COR-L47 (cell line): ENCODE data around the gene SERAC1.

Source experiments
- DNase-seq: peaks from one replicate; lab custom pipeline; 2025; lab: John Stamatoyannopoulos, UW

SERAC1 gene

DNA sequence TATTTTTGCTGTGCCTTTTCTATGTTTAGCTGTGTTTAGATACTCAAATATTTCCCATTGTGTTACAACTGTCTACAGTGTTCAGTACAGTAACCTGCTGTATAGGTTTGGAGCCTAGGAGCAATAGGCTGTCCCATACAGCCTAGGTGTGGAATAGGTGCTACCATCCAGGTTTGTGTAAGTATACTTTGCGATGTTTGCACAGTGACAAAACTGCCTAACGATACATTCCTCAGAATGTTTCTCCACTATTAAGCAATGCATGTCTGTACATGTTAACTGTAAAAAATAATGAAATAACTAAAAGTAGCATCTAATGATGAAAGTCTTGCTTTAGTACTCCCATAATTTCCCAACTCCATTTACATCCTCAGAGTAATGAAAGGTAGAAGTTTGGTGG is 46.0 kb downstream of the SERAC1 start:
- DNase-seq, result no peak

DNA sequence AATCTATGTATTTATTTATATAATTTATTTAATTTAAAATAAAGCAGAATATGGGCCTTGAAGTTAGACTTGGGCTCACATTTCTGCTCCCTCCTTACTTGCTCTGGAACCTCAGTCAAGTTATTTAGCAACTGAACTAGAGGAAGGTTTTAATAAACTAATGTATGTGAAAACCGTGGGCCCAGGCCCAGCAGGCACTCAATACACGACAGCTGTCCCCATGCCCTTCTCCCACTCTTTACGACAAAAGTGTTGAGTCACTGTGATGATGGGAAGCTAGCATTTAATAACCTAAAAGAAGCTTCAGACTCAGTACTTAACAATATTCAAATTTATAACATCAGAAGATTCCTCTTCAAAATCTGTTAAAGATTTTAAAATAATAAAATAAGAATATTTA is 46.7 kb downstream of the SERAC1 start:
- no peak for DNase-seq

DNA sequence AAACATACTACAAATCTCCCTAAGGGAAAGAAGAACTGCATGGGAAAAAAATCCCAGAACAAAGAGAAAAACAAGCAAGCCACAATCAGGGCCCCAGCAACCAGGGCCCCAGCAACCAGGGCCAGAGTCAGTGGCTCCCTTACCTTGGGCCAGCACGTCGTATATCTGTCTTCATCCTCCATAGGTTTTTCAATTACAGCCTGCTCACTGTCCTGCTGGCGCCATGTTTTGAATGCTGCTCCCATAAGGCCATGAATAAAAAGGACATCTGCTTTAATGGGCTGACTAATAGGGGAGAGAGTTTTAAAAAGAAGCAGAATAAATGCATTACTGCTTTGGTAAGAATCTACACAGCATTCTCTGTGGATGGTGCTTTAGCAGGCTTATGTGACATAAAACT is 49.2 kb downstream of the SERAC1 start:
- no peak for DNase-seq

DNA sequence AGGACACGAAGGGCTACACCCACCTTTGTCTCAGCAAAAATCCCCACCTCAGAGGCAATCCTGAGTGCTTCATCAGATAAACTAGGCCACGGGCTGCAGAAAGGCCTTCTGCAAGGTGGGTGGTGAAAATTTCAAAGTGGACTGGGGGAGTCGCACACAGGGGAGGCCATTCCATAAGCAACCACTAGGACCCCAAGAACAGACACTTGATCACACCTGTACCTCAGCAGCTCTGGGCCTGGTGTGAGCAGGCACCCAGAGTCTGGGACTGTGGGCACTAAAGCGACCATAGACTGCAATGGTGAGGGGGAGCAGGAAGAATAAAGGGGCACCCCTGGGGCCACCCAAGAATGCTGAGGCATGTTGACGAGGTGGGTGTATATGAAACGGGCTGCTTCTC is 52.6 kb downstream of the SERAC1 start:
- DNase-seq, result no peak

DNA sequence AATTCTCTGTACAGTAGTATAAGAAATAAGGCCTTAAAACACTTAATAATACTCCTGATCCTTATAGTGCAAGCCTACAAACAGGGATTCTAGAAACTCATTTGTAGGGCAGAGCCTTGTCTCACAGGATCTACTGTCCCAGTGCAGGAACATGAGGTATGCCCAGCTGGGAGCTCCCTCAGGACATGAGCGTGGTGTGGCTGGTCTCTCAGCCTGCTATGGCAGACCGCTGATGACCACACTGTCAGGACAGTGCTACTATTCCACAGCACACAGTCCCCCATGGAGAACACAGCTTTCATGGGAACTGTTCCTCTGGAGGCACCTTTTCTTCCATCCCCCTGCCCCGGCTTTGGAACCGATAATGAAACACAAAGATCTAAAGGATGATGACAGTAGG is 53.0 kb downstream of the SERAC1 start:
- DNase-seq, result no peak

DNA sequence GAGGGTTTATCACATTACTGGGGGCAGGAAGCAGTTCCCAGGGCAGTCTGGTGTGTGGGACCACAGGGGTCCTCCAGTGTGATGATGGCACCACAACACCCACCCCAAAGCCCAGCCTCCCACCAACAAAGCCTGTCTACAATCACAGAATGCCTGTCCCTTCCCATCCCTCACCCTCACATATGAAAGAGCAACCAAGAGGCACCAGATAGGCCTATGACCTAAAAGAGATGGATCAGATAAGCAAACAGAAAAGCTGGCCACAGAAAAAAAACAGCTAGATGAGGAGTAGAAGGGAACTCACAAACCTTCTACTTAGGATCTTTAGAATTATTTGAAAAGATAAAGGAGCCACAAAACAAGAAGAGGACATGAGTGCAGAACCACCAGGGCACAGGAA is 54.3 kb downstream of the SERAC1 start:
- no peak for DNase-seq

DNA sequence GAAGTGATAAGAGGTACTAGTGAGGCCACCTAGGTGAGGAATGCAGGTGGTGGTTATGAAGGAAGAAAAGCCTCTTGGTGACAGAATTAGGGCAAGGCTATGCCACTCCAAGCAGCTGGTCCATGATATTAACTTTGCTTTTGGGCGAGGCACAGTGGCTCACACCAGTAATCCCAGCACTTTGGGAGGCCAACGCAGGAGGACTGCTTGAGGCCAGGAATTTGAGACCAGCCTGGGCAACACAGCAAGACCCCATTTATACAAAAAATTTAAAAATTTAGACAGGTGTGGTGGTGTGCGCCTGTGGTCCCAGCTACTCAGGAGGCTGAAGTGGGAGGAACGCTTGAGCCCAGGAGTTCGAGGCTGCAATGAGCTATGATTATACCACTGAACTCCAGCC is 56.1 kb downstream of the SERAC1 start:
- no peak for DNase-seq

DNA sequence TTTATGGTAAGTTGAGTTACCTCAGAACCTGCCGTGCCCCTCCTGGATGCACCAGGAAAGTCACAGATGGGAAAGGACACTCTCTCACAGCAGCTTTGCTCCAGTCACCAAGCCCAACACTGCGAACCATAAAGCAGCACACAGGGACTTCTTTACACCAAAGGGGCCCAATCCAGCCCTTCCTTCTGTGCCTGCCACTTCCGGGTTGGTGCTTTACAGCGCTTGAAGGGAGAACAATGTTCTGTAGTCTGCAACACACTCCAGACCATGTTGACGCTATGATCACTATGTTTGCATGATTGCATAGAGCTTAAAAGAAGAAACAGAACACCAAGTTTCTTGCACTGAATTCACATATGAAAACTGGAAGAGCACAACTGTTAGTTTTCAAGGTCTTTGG is 57.1 kb downstream of the SERAC1 start:
- DNase-seq, result no peak

DNA sequence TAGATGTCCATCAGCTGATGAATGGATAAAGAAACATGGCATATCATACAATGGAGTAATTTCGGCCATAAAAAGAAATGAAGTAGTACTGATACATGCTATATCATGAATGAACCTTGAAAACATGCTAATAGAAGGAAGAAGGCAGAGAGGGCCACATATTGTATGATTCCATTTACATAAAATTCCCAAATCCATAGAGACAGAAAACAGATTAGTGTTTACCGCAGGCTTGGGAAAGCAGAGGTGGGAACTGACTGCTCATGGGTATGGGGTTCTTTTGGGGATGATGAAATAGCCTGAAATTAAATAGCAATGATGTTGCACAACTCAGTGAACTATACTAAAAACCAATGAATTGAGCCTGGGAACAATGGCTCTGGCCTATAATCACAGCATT is 58.3 kb downstream of the SERAC1 start:
- DNase-seq, result no peak

DNA sequence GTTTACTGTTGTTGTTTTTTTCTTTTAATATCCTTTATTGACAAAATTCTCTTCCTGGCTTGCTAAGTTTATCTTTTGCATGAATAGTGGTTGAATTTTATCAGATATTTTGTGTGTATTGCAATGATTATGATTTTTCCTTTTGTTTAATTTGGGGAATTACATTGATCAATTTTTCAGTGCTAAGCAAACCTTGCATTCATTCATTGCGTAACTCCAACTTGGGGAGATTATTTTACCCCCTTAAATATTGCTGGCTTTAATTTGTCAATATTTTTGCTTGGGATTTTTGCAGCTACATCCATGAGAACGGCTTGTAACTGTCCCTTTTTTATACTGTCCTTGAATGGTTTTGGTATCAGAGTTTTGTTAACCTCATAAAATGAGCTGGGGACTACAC is 63.4 kb downstream of the SERAC1 start:
- DNase-seq, result no peak

DNA sequence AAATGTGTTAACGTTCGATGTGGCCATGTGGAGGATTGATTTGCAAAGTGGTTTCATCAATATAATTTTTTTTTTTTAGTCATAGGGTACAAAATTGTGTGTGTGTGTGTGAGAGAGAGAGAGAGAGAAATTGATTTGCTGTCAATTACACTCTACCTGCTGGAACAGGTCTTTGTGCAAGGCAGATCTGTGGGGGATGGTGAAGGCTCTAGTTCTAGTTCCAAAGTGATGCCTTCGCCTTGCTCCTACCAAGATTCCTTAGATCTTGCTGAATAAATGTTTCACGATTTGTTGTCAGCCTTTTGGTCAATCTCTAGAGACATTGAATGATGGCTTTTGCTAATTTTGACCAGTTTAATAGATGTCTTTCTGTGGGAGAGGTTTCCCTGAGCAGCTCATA is 64.8 kb downstream of the SERAC1 start:
- no peak for DNase-seq

DNA sequence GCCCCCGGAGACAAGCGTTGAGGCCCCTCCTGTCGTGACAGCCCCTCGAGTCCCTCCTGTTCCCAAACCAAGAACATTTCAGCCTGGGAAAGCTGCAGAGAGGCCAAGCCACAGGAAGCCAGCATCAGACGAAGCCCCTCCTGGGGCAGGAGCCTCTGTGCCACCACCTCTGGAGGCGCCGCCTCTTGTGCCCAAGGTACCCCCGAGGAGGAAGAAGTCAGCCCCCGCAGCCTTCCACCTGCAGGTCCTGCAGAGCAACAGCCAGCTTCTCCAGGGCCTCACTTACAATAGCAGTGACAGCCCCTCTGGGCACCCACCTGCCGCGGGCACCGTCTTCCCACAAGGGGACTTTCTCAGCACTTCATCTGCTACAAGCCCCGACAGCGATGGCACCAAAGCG is 72.4 kb downstream of the SERAC1 start:
- DNase-seq, result no peak

DNA sequence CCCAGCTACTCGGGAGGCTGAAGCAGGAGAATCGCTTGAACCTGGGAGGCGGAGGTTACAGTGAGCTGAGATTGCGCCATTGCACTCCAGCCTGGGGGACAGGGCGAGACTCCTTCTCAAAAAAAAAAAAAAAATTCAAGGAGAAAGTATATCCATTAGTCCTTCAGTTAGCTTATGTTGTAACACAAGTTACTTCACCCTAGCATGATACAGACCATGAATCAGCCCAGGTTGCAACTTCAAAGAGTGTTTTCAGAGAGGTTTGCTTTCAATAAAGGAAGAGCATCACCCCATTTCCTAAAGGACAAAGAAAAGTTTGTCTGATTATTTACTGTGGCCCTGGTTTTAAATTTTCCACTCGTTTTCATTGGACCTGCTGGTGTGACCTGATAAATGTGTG is 73.0 kb downstream of the SERAC1 start:
- DNase-seq, result no peak

DNA sequence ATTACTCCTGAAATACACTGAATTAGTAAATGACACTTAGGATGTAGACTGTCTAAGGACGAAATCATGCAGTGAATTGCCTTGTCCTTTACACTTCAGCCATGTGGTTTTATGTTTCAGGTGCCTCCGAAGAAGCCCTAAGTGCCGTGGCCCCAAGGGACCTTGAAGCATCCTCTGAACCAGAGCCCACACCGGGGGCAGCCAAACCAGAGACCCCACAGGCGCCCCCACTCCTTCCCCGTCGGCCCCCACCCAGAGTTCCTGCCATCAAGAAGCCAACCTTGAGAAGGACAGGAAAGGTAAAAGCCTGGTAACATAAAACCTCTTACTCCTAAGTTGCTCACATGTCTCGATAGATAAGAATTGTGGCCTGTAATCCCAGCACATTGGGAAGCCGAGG is 75.3 kb downstream of the SERAC1 start:
- no peak for DNase-seq

DNA sequence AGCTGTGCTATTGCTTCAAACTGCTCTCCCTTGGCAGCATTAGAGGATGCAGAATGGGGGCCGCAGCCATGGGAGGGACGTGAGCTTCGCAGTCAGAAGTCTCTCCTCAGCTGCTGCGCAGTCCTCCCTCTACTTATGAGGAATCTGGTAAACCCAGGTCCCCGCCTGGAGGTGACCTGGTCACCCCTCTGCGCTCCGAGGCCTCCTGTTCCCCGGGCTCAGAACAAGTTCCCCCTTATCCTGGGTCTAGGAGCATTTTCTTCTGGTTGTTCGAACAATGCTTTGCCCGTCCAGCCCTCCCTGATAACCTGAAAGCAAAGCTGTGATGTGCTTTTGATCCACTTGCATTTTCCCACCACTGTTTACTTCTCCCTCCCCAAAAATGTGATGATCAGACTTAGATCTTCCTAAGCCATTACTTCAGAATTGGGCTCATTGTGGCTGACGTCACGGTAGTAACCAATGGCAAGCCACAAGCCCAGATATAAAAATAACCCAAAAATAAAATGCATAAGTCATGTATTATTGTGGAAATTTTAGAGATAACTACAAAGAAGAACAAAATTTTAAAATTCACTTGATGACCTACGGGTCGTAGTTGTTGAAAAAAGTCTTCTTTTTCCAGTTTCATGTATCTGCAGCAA is 80.7 kb downstream of the SERAC1 start:
- no peak for DNase-seq

DNA sequence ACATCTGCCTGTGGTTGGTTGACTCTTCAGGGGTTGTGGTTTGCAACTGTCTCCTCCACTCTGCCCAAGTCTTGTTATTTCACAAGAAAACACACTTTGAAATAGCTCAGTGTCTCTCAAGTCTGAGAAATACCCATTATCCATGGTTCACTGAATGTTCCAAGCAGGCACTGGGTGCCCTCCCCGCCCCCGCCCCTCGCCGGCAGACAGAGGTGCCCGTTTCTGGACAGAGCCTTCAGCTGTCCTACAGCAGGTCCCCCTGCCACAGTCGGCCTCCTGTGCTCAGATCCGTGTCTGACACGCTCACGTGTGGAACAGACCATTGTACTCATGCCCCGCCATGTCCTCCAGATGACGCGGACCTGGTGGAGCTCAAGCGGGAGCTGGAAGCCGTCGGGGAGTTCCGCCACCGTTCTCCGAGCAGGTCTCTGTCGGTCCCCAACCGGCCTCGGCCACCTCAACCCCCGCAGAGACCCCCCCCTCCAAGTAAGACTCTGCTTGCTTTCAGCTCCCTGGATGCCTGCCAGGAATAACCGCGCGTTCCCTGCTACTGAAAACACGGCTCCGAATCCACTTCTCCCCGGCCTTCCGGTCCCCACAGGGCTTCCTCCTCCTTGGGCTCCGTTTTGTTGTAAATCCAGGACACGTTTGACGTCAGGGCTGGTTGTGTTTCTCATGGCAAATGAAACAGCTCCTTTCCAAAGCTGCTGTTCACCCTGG is 81.4 kb downstream of the SERAC1 start:
- no peak for DNase-seq

DNA sequence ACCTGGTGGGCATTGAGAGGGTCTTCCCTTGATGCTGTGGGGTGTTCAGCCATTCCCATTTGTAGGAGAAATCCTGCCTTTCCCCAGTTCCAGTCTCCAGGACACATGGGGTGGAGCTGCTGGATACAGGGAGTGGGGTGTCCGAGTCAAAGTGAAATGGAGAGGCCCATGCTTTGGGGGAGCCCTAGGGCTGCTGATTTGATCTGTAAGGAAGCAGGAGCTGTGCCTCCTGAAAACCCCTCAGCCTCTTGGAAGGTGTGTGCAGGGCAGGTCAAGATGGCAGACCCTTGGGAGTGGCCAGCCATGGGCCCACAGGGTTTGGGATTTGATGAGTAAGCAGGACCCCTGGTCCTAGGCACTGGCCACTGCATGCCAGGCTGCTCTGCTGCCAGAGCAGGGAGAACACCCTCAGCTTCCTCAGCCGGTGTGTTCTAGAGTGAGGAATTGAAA is 82.0 kb downstream of the SERAC1 start:
- no peak for DNase-seq

DNA sequence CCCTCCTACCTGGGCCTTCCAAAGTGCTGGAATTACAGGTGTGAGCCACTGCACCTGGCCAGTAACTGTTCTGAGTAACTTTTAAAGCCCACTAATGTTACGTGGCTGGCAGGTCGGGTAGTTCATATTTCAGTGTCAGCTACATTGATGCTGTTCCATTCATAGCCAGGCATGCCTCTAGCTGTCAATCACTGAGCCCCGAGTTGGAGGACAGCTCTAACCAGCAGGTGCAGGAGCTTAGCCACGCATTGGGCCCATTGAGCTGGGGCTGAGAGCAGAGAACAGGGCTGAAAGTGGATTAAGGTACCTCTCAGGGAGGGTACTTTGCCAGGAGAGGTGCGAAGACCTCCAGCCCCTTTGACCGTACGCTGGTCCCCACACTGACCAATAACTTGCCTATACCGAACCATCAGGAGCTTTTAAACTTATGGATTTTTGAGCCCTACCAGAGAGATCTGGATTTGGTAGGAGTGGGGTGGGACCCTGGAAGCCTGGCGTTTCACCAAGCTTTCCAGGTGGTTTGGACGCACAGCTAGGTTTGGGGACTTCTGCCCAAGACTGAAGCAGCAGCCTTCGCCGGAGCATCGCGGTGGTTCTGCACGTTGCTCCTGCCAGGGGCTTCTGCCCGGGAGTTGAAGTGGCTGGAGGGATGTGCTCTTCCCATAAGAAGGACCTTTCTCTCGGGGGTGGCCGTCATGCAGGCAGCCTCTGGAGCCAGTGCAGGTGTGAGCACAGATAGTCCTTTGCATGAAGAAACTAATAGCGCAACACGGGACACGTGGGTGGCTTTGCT is 82.6 kb downstream of the SERAC1 start:
- DNase-seq, result no peak

DNA sequence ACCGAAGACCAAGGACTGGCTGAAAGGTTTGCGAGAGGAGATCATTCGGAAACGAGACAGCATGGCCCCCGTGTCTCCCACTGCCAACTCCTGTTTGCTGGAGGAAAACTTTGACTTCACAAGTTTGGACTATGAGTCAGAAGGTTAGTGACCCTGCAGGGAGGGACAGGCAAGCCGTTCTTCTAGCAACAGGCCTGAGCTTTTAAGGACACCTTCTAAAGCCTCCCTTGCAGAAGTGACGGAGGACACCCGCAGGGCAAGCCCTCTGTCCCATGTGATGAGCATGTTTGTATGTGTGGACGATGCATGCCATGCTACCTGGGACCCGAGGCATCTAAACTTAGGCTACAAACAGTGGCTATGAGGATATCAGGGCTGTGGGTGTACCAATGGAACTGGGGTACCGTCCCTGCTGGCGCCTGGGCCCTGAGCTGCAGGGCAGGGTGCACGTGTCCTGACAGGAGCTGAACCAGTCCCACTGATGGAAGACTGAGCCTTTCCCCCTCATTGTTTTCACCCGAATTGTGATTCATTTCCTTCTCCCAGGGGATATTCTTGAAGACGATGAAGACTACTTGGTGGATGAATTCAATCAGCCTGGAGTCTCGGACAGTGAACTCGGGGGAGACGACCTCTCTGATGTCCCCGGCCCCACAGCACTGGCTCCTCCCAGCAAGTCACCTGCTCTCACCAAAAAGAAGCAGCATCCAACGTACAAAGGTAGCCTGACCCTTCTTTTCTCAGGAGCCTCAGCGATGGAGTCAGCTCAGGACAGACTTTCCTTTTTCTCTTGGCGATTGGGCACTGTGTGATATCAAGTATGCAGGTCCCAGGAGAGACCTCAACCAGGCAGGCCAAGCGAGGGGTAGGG is 84.4 kb downstream of the SERAC1 start:
- DNase-seq, result no peak

DNA sequence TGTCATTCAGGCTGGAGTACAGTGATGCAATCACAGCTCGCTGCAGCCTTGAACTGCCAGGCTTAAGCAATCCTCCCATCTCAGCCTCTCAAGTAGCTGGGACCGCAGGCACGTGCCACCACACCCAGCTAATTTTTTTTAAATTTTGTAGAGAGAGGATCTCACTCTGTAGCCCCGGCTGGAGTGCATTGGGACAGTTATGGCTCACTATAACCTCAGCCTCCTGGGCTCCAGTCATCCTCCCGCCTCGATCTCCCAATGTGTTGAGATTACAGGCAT is 86.5 kb downstream of the SERAC1 start:
- no peak for DNase-seq

DNA sequence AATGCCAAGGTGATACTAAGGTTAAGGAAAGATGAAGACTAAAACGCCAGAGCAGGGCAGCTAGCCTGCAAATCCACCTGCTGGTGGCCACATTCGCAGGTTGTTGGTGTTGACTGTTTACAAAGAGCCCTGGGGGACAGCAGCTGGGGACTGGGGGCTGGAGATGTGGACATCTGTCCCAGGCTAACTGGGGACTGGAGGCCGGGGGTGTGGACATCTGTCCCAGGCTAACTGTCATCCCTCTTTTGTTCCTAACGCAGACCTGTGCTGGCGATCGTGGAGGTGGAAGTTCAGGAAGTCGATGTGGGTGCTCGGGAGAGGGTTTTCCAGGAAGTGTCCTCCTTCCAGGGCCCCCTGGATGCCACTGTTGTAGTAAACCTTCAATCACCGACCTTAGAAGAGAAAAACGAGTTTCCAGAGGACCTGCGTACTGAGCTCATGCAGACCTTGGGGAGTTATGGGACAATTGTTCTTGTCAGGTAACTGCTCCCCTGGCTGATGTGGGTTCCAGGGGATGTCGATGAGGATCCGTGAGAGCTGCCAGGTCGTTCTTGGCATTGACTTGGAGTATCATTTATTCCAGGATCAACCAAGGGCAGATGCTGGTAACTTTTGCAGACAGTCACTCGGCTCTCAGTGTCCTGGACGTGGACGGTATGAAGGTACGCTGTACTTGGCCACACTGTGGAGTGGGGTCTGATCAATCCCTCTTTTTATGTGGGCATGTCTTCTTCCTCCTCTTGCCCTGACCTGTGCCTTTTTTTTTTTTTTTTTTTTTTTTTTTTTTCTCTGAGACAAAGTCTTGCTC is 87.0 kb downstream of the SERAC1 start:
- DNase-seq, result no peak

DNA sequence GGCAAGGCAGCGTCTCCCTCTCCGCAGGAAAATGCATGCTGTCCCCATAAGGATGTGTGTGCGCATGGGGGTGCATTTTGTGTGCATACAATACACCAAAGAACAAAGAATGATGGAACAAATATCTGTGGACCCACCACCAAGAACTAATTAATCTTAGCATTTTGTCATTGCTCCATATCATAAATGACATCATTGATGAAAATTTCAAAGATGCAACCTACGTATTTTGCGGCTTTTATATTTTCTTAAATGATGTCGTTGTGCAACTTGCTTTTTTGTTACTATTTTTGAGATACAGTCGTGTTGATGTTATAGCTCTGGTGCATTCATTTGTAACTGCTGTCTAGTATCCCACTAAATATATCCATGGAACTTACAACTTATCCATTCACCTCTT is 89.7 kb downstream of the SERAC1 start:
- no peak for DNase-seq
